GM19455 (cell line): ENCODE results near the gene LRIG3.
"Not testable (repeated sequence)": the region's sequence is repeated elsewhere in the genome, so short reads cannot be mapped to it uniquely, and the experiment has no call there.

ENCODE experiments used
- ATAC-seq: cut with Tn5 transposase; IDR thresholded peaks from one replicate; pipeline ENCODE4 v1.9.1; 2021; ENCODE audit not compliant: unreplicated experiment

LRIG3 gene

GRCh38 chr12:58860056-58860787 is 60.1 kb downstream of the LRIG3 start:
- ATAC-seq: no peak

GRCh38 chr12:58858030-58858429 is 62.3 kb downstream of the LRIG3 start:
- ATAC-seq: no peak

GRCh38 chr12:58857206-58857605 is 63.1 kb downstream of the LRIG3 start:
- ATAC-seq: not testable (repeated sequence)

GRCh38 chr12:58855630-58856029 is 64.7 kb downstream of the LRIG3 start:
- not testable (repeated sequence) for ATAC-seq

- no peak for ATAC-seq
Measured at GRCh38 chr12:58850826-58851225, 69.5 kb downstream of the LRIG3 start.

GRCh38 chr12:58847901-58848600 is 72.3 kb downstream of the LRIG3 start:
- no peak for ATAC-seq

GRCh38 chr12:58844161-58844560 is 76.1 kb downstream of the LRIG3 start:
- ATAC-seq: no peak

- no peak for ATAC-seq
Measured at GRCh38 chr12:58841058-58841798, 79.1 kb downstream of the LRIG3 start.

- no peak for ATAC-seq
Measured at GRCh38 chr12:58833853-58834252, 86.5 kb downstream of the LRIG3 start.

GRCh38 chr12:58832920-58833319 is 87.4 kb downstream of the LRIG3 start:
- ATAC-seq: no peak
